Endothelial cell of umbilical vein (primary cell): ENCODE results near the gene IP6K2. TPM values are rescaled to one million over a fixed set of nuclear protein-coding genes. Genes with fewer than 3 reads are reported as not detected.

Experiments used
- BruUV-seq: library from RNA; stranded (reverse); fragments of 400-500 nt; replicated peaks from 2 replicates; lab custom pipeline; 2021; lab: Mats Ljungman, UMichigan
- CTCF ChIA-PET: fragments of 300-600, 350-600 bp; sonication (Branson Sonifier 250); formaldehyde crosslinking; loops from one replicate; lab custom pipeline; 2021; ENCODE audit warnings: antibody characterized with exemption, inconsistent platforms; lab: Charles Lee
- POLR2A ChIA-PET: fragments of 300-600, 350-600 bp; sonication (Branson Sonifier 250); formaldehyde crosslinking; loops from one replicate; lab custom pipeline; 2021; ENCODE audit warnings: antibody characterized with exemption, inconsistent platforms; lab: Charles Lee
- DNase-seq: peaks from one replicate; pipeline ENCODE4 v3.0.0-alpha.2; 2011; ENCODE audit warnings: low read depth, low spot score
- FAIRE-seq: peaks from 2 replicates; lab custom pipeline; 2011; peaks lifted over from hg19 to GRCh38; lab: Jason Lieb, UNC
- H2AFZ ChIP-seq: 2 replicates; pipeline ENCODE4 v1.6.0; 2012; ENCODE audit warnings: low read depth, low read length, control low read depth, inconsistent platforms
- H3K27ac ChIP-seq: 2 replicates; pipeline ENCODE4 v1.5.1; 2011; ENCODE audit warnings: low read depth, mild to moderate bottlenecking, control low read depth, low read length, moderate library complexity; ENCODE audit not compliant: insufficient read depth
- H3K27me3 ChIP-seq, 2 experiments: 2 replicates each; pipeline versions ENCODE4 v1.6.0 to v1.6.1; 2011; ENCODE audit warnings: low read length in 2 of 2, mixed read lengths in 1 of 2; ENCODE audit not compliant: control insufficient read depth in 2 of 2, insufficient read depth in 2 of 2
- H3K36me3 ChIP-seq, 2 experiments: 2 replicates in 1 of 2; 3 replicates in 1 of 2; pipeline ENCODE4 v1.5.1; 2011; ENCODE audit warnings: low read length in 2 of 2, mild to moderate bottlenecking in 1 of 2, moderate library complexity in 1 of 2; ENCODE audit not compliant: control insufficient read depth in 2 of 2, insufficient read depth in 2 of 2; ENCODE audit errors: extremely low read depth in 1 of 2
- H3K4me1 ChIP-seq: 3 replicates; pipeline ENCODE4 v1.5.1; 2011; ENCODE audit warnings: mild to moderate bottlenecking, low read length; ENCODE audit not compliant: control insufficient read depth, insufficient read depth; ENCODE audit errors: extremely low read depth
- H3K4me2 ChIP-seq: 2 replicates; pipeline ENCODE4 v1.6.1; 2011; ENCODE audit warnings: low read length, control low read depth, mixed read lengths; ENCODE audit not compliant: insufficient read depth
- H3K4me3 ChIP-seq, 3 experiments: fragments of 200-600 bp in 1 of 3; sonication (generic), shearing (Covaris generic) in 1 of 3; replicated peaks in 1 of 3; 2 replicates each; pipeline ENCODE4 v1.5.1; 2011 to 2016; ENCODE audit warnings: control low read depth in 3 of 3, low read length in 3 of 3, mild to moderate bottlenecking in 2 of 3, inconsistent platforms in 1 of 3, low read depth in 1 of 3, moderate library complexity in 1 of 3; ENCODE audit not compliant: insufficient read depth in 1 of 3
- H3K79me2 ChIP-seq: 2 replicates; pipeline ENCODE4 v1.6.0; 2012; ENCODE audit warnings: low read length, inconsistent platforms; ENCODE audit not compliant: control insufficient read depth, insufficient read depth
- H3K9ac ChIP-seq: replicated peaks from 2 replicates; pipeline ENCODE3; 2011; ENCODE audit warnings: low read length, control low read depth; ENCODE audit not compliant: insufficient read depth; ENCODE audit errors: extremely low read depth
- H3K9me1 ChIP-seq: replicated peaks from 3 replicates; pipeline ENCODE4 v1.6.0; 2011; ENCODE audit warnings: mild to moderate bottlenecking, low read length; ENCODE audit not compliant: control insufficient read depth, insufficient read depth; ENCODE audit errors: extremely low read depth
- H3K9me3 ChIP-seq: replicated peaks from 2 replicates; pipeline ENCODE4 v1.5.1; 2012; ENCODE audit warnings: low read length, inconsistent platforms; ENCODE audit not compliant: control insufficient read depth, insufficient read depth
- H4K20me1 ChIP-seq: replicated peaks from 2 replicates; pipeline ENCODE3; 2011; ENCODE audit warnings: mild to moderate bottlenecking, low read length; ENCODE audit not compliant: control insufficient read depth, insufficient read depth; ENCODE audit errors: extremely low read depth
- CTCF ChIP-seq, 2 donors: IDR thresholded peaks; 1 replicate in 1 of 2; 2 replicates in 1 of 2; pipeline ENCODE4 v1.5.1; 2011; ENCODE audit warnings: low read length in 2 of 2, mild to moderate bottlenecking in 2 of 2, moderate library complexity in 2 of 2, control low read depth in 1 of 2, inconsistent platforms in 1 of 2, low read depth in 1 of 2; ENCODE audit not compliant: insufficient read depth in 1 of 2; ENCODE audit errors: extremely low read depth in 1 of 2
- EZH2 ChIP-seq: IDR thresholded peaks from 2 replicates; pipeline ENCODE4 v1.6.1; 2012; ENCODE audit warnings: borderline replicate concordance, low read depth, mild to moderate bottlenecking, moderate library complexity, low read length, inconsistent platforms; ENCODE audit not compliant: severe bottlenecking
- GATA2 ChIP-seq: IDR thresholded peaks from 2 replicates; pipeline ENCODE4 v1.7.0; 2011; ENCODE audit warnings: low read depth, mild to moderate bottlenecking, moderate library complexity, mixed read lengths, low read length; ENCODE audit not compliant: insufficient read length, insufficient read depth
- POLR2A ChIP-seq: IDR thresholded peaks from 2 replicates; pipeline ENCODE4 v1.6.1; 2012; ENCODE audit warnings: low read depth, mild to moderate bottlenecking, control low read depth, low read length
- POLR2AphosphoS5 ChIP-seq: IDR thresholded peaks from 2 replicates; pipeline ENCODE4 v1.6.1; 2012; ENCODE audit warnings: low read depth, mild to moderate bottlenecking, control low read depth, low read length, moderate library complexity; ENCODE audit not compliant: insufficient read depth
- dilution Hi-C: fragments of 300-500 bp; cut with MboI; formaldehyde crosslinking; loops from one replicate; pipeline ENCODE4 v1.15.0; 2019; ENCODE audit warnings: low sequenced_read_pairs; ENCODE audit not compliant: extremely low pct_ligation_motif_present
- intact Hi-C: fragments of 100-400 bp; cut with micrococcal nuclease; formaldehyde crosslinking; loops from one replicate; pipeline ENCODE4 v1.10.0; 2022
- polyA plus RNA-seq, 4 experiments: library from polyadenylated mRNA; depleted of rRNA in 3 of 4; stranded (reverse) in 3 of 4; unstranded in 1 of 4; fragments of >200 nt; gene quantifications; 2 replicates each; pipeline versions ENCODE4 v1.2.1 to v1.2.3, GENCODE V29; 2011 to 2012; ENCODE audit warnings: missing spikeins in 1 of 4
- total RNA-seq: library from RNA; stranded (reverse); gene quantifications from 2 replicates; pipeline ENCODE4 v1.2.3, GENCODE V29; 2021

Gene IP6K2
- total and polyA plus RNA-seq, 2 donors (not counting 3 experiments of a cell fraction or from before 2014, with no cell fraction given): 81.8 to 143 TPM

GRCh38 chr3:48690846-48691458 is 26.1 kb downstream of the IP6K2 start:
- POLR2A ChIA-PET: no interaction called here

More at GRCh38 chr3:48690846-48691458, 26.1 kb downstream of the IP6K2 start:
- Histone ChIP-seq H3K9ac (no peak overlapping the region), H4K20me1 (peaks cover 4% of the 10 kb centered on the region), H3K9me1 (no peaks in the 10 kb centered on the region), H3K36me3 (peaks cover 28 to 64% of the 10 kb centered on the region in 2 experiments), H2AFZ (no peak overlapping the region), H3K4me2 (no peak overlapping the region), H3K27ac (no peak overlapping the region), H3K27me3 (no peaks in the 10 kb centered on the region), H3K9me3 (no peaks in the 10 kb centered on the region), H3K4me1 (peaks cover 20% of the 10 kb centered on the region), H3K4me3 (no peak overlapping the region), H3K79me2 (peaks cover 20% of the 10 kb centered on the region)
- CTCF ChIA-PET: no interaction called here
- intact Hi-C loops: no loop called here
- no peak for FAIRE-seq
- TF ChIP-seq POLR2A (no peak), CTCF (IDR thresholded peaks at IDR 0.05; ENCODE audit: extremely low read depth in 1 of 2, insufficient read depth in 1 of 2, low read depth in 1 of 2, low read length in 2 of 2) (no peak), EZH2 (no peak), GATA2 (no peak), POLR2AphosphoS5 (no peak)
- no TSS peak for BruUV-seq
- dilution Hi-C loops: no loop called here
- DNase-seq: no peak
